ENCODE measurements around the gene PIP4K2C. TPM values are rescaled to one million over a fixed set of nuclear protein-coding genes. Genes with fewer than 3 reads are reported as not detected.
A peak's percentile ranks its signal among the peaks of the same experiment; 100 is the strongest.

The PIP4K2C gene
- total RNA-seq (10 to 100 TPM; 25.1 to 28.4 TPM), polyA plus RNA-seq (10 to 100 TPM; 14.5 to 27.0 TPM)
- long read RNA-seq, donor 1, transcript PIP4K2C-201 (10 exons, 2,924 nt): major isoform, 22 of 34 reads
- long read RNA-seq, donor 1, partial matches to known transcripts: 8 of 34 reads
- long read RNA-seq, donor 1, other reads (novel, unspliced or antisense): 4 of 34 reads
- long read RNA-seq, donor 2, transcript PIP4K2C-201 (10 exons, 2,924 nt): major isoform, 14 of 21 reads
- long read RNA-seq, donor 2, partial matches to known transcripts: 6 of 21 reads
- long read RNA-seq, donor 2, other reads (novel, unspliced or antisense): 1 of 21 reads

- intact Hi-C loops (cut with DNase I): no loop called here
- Histone ChIP-seq H3K27me3 (ENCODE audit: control insufficient read depth in 1 of 2, insufficient read depth in 2 of 2, low read length in 1 of 2) (no peaks in the 10 kb centered on the region), H3K4me1 (ENCODE audit: control insufficient read depth in 1 of 2, insufficient read depth in 2 of 2, low read length in 2 of 2) (no peaks in the 10 kb centered on the region), H3K27ac (ENCODE audit: low read depth in 1 of 2, low read length in 2 of 2) (peak within 1 kb of the TSS in 1 of 2 donors; percentile 50), H3K4me3 (ENCODE audit: low read length in 2 of 2) (peak within 1 kb of the TSS; percentile 67 to 81), H3K36me3 (ENCODE audit: control insufficient read depth in 1 of 2, insufficient read depth in 2 of 2, low read length in 1 of 2) (no peaks in the 10 kb centered on the region), H3K9me3 (ENCODE audit: control insufficient read depth, low read length) (no peaks in the 10 kb centered on the region)
- peak; percentile 95 for ATAC-seq (ENCODE audit: low FRiP score)
- WGBS, 2 donors: 0 to 1% methylated on average over 64 to 69 of the region's 69 CpGs
- peak; percentile 86 to 91 for DNase-seq
Measured at GRCh38 chr12:57590864-57591781, at the start of gene PIP4K2C. PIP4K2C (plus strand) TSS chr12:57591192; CDS start chr12:57591290, 98 bp downstream.

GRCh38 chr12:57541717-57542116 is 49.3 kb upstream of the PIP4K2C start:
- H3K27ac ChIP-seq (ENCODE audit: low read depth in 1 of 2, low read length in 2 of 2): no peak overlapping the region
- no peaks in the 10 kb centered on the region for H3K4me1 ChIP-seq (ENCODE audit: control insufficient read depth in 1 of 2, insufficient read depth in 2 of 2, low read length in 2 of 2)
- H3K36me3 ChIP-seq (ENCODE audit: control insufficient read depth in 1 of 2, insufficient read depth in 2 of 2, low read length in 1 of 2): peaks cover 3 to 8% of the 10 kb centered on the region in 2 donors
- intact Hi-C loops (cut with DNase I): no loop called here
- no peaks in the 10 kb centered on the region for H3K27me3 ChIP-seq (ENCODE audit: control insufficient read depth in 1 of 2, insufficient read depth in 2 of 2, low read length in 1 of 2)
- H3K9me3 ChIP-seq (ENCODE audit: control insufficient read depth, low read length): no peaks in the 10 kb centered on the region
- WGBS, 2 donors: 85% methylated on average over 2 of the region's 2 CpGs
- ATAC-seq (ENCODE audit: low FRiP score): no peak
- DNase-seq: no peak
- no peak overlapping the region for H3K4me3 ChIP-seq (ENCODE audit: low read length in 2 of 2)

GRCh38 chr12:57543581-57543980 is 47.4 kb upstream of the PIP4K2C start:
- intact Hi-C loops (cut with DNase I): no loop called here
- H3K4me1 ChIP-seq (ENCODE audit: control insufficient read depth in 1 of 2, insufficient read depth in 2 of 2, low read length in 2 of 2): no peaks in the 10 kb centered on the region
- no peaks in the 10 kb centered on the region for H3K9me3 ChIP-seq (ENCODE audit: control insufficient read depth, low read length)
- H3K36me3 ChIP-seq (ENCODE audit: control insufficient read depth in 1 of 2, insufficient read depth in 2 of 2, low read length in 1 of 2): peaks cover 3 to 6% of the 10 kb centered on the region in 2 donors
- H3K27me3 ChIP-seq (ENCODE audit: control insufficient read depth in 1 of 2, insufficient read depth in 2 of 2, low read length in 1 of 2): no peaks in the 10 kb centered on the region
- WGBS, 2 donors: 88% methylated on average over 2 of the region's 2 CpGs
- DNase-seq: no peak
- no peak overlapping the region for H3K27ac ChIP-seq (ENCODE audit: low read depth in 1 of 2, low read length in 2 of 2)
- ATAC-seq (ENCODE audit: low FRiP score): no peak
- no peak overlapping the region for H3K4me3 ChIP-seq (ENCODE audit: low read length in 2 of 2)

- intact Hi-C loops (cut with DNase I): loop anchor here in 1 of 2 donors (2.0 kb wide), 1 partner anchor 21 kb away; no protein-coding TSS in a partner anchor
- no peak for DNase-seq
- no peak overlapping the region for H3K27ac ChIP-seq (ENCODE audit: low read depth in 1 of 2, low read length in 2 of 2)
- H3K36me3 ChIP-seq (ENCODE audit: control insufficient read depth in 1 of 2, insufficient read depth in 2 of 2, low read length in 1 of 2): peaks cover 0 to 4% of the 10 kb centered on the region in 2 donors
- no peaks in the 10 kb centered on the region for H3K4me1 ChIP-seq (ENCODE audit: control insufficient read depth in 1 of 2, insufficient read depth in 2 of 2, low read length in 2 of 2)
- H3K9me3 ChIP-seq (ENCODE audit: control insufficient read depth, low read length): no peaks in the 10 kb centered on the region
- no peak for ATAC-seq (ENCODE audit: low FRiP score)
- 59 to 60% methylated on average over 15 of the region's 15 CpGs for WGBS, 2 donors
- no peaks in the 10 kb centered on the region for H3K27me3 ChIP-seq (ENCODE audit: control insufficient read depth in 1 of 2, insufficient read depth in 2 of 2, low read length in 1 of 2)
- H3K4me3 ChIP-seq (ENCODE audit: low read length in 2 of 2): peak overlapping the region; percentile 73 to 82
Measured at GRCh38 chr12:57545809-57546437, 45.1 kb upstream of the PIP4K2C start.

- Histone ChIP-seq H3K4me3 (ENCODE audit: low read length in 2 of 2) (peak within 1 kb of the TSS; percentile 73 to 82), H3K4me1 (ENCODE audit: control insufficient read depth in 1 of 2, insufficient read depth in 2 of 2, low read length in 2 of 2) (no peaks in the 10 kb centered on the region), H3K36me3 (ENCODE audit: control insufficient read depth in 1 of 2, insufficient read depth in 2 of 2, low read length in 1 of 2) (peaks cover 0 to under 1% of the 10 kb centered on the region in 2 donors), H3K27ac (ENCODE audit: low read depth in 1 of 2, low read length in 2 of 2) (peak within 1 kb of the TSS in 1 of 2 donors; percentile 53), H3K27me3 (ENCODE audit: control insufficient read depth in 1 of 2, insufficient read depth in 2 of 2, low read length in 1 of 2) (no peaks in the 10 kb centered on the region), H3K9me3 (ENCODE audit: control insufficient read depth, low read length) (no peaks in the 10 kb centered on the region)
- DNase-seq (peak; percentile 97 to 98), ATAC-seq (ENCODE audit: low FRiP score) (peak; percentile 100)
- 0 to 1% methylated on average over 52 to 56 of the region's 56 CpGs for WGBS, 2 donors
- intact Hi-C loops (cut with DNase I): loop anchor here in 1 of 2 donors (2.0 kb wide), 1 partner anchor 22 kb away; no protein-coding TSS in a partner anchor
Measured at GRCh38 chr12:57546438-57547287, 44.3 kb upstream of the PIP4K2C start, which contains the start of gene DCTN2. DCTN2 (minus strand) TSS chr12:57547192; CDS start chr12:57547063, 129 bp downstream.

- no peak for ATAC-seq (ENCODE audit: low FRiP score)
Measured at GRCh38 chr12:57547288-57548012, 43.5 kb upstream of the PIP4K2C start.

GRCh38 chr12:57548013-57548315 is 43.0 kb upstream of the PIP4K2C start:
- ATAC-seq (ENCODE audit: low FRiP score) (no peak), DNase-seq (no peak)
- no peak overlapping the region for H3K27ac ChIP-seq (ENCODE audit: low read depth in 1 of 2, low read length in 2 of 2)
- H3K27me3 ChIP-seq (ENCODE audit: control insufficient read depth in 1 of 2, insufficient read depth in 2 of 2, low read length in 1 of 2): no peaks in the 10 kb centered on the region
- no peaks in the 10 kb centered on the region for H3K36me3 ChIP-seq (ENCODE audit: control insufficient read depth in 1 of 2, insufficient read depth in 2 of 2, low read length in 1 of 2)
- intact Hi-C loops (cut with DNase I): no loop called here
- H3K4me3 ChIP-seq (ENCODE audit: low read length in 2 of 2): no peak overlapping the region
- no peaks in the 10 kb centered on the region for H3K4me1 ChIP-seq (ENCODE audit: control insufficient read depth in 1 of 2, insufficient read depth in 2 of 2, low read length in 2 of 2)
- H3K9me3 ChIP-seq (ENCODE audit: control insufficient read depth, low read length): no peaks in the 10 kb centered on the region
- WGBS, 2 donors: 96 to 98% methylated on average over 2 of the region's 2 CpGs

More at GRCh38 chr12:57547288-57548012, 43.5 kb upstream of the PIP4K2C start:
- no peaks in the 10 kb centered on the region for H3K36me3 ChIP-seq (ENCODE audit: control insufficient read depth in 1 of 2, insufficient read depth in 2 of 2, low read length in 1 of 2)
- no peaks in the 10 kb centered on the region for H3K4me1 ChIP-seq (ENCODE audit: control insufficient read depth in 1 of 2, insufficient read depth in 2 of 2, low read length in 2 of 2)
- no peak for DNase-seq
- peak overlapping the region in 1 of 2 donors; percentile 12 for H3K4me3 ChIP-seq (ENCODE audit: low read length in 2 of 2)
- no peaks in the 10 kb centered on the region for H3K9me3 ChIP-seq (ENCODE audit: control insufficient read depth, low read length)
- 21% methylated on average over 9 of the region's 9 CpGs for WGBS, 2 donors
- intact Hi-C loops (cut with DNase I): loop anchor here in 1 of 2 donors (2.0 kb wide), 1 partner anchor 23 kb away; no protein-coding TSS in a partner anchor
- H3K27ac ChIP-seq (ENCODE audit: low read depth in 1 of 2, low read length in 2 of 2): no peak overlapping the region
- no peaks in the 10 kb centered on the region for H3K27me3 ChIP-seq (ENCODE audit: control insufficient read depth in 1 of 2, insufficient read depth in 2 of 2, low read length in 1 of 2)

Data from aorta (tissue), 5 donors.